ENCODE results near the gene ZMYND19.
"Not testable (repeated sequence)": the region's sequence is repeated elsewhere in the genome, so short reads cannot be mapped to it uniquely, and the experiment has no call there.

Gene ZMYND19

GRCh38 chr9:137542486-137542885 lies 47.8 kb downstream of the ZMYND19 start:
- in situ Hi-C loops (cut with MboI; ENCODE audit: low pct_unique_long_range_greater_than_20kb, low sequenced_read_pairs): no loop called here
- DNase-seq: no peak

- DNase-seq: no peak
- in situ Hi-C loops (cut with MboI; ENCODE audit: low pct_unique_long_range_greater_than_20kb, low sequenced_read_pairs): no loop called here
Observed at GRCh38 chr9:137540536-137540935, 49.8 kb downstream of the ZMYND19 start.

GRCh38 chr9:137538058-137538457 lies 52.3 kb downstream of the ZMYND19 start:
- DNase-seq: no peak
- in situ Hi-C loops (cut with MboI; ENCODE audit: low pct_unique_long_range_greater_than_20kb, low sequenced_read_pairs): no loop called here

- in situ Hi-C loops (cut with MboI; ENCODE audit: low pct_unique_long_range_greater_than_20kb, low sequenced_read_pairs): not testable (repeated sequence)
- peak; percentile 93 for DNase-seq
Observed at GRCh38 chr9:137536594-137537131, 53.6 kb downstream of the ZMYND19 start.

GRCh38 chr9:137535120-137535428 lies 55.2 kb downstream of the ZMYND19 start:
- in situ Hi-C loops (cut with MboI; ENCODE audit: low pct_unique_long_range_greater_than_20kb, low sequenced_read_pairs): no loop called here

GRCh38 chr9:137534256-137535119 lies 55.8 kb downstream of the ZMYND19 start:
- DNase-seq: peak; percentile 85
- in situ Hi-C loops (cut with MboI; ENCODE audit: low pct_unique_long_range_greater_than_20kb, low sequenced_read_pairs): no loop called here

More at GRCh38 chr9:137535120-137535428, 55.2 kb downstream of the ZMYND19 start:
- no peak for DNase-seq

- in situ Hi-C loops (cut with MboI; ENCODE audit: low pct_unique_long_range_greater_than_20kb, low sequenced_read_pairs); DNase-seq: not testable (repeated sequence)
Observed at GRCh38 chr9:137532891-137533468, 57.3 kb downstream of the ZMYND19 start.
